Forelimb muscle (tissue), 1 donor: ENCODE data around the gene ANO10. TPM values are rescaled to one million over a fixed set of nuclear protein-coding genes. Genes with fewer than 3 reads are reported as not detected.

Source experiments
- DNase-seq: peaks from one replicate; pipeline ENCODE4 v3.0.0-alpha.2; 2013; ENCODE audit warnings: low read depth
- polyA plus RNA-seq: library from polyadenylated mRNA; unstranded; fragments of 120-200 nt; gene quantifications from one replicate; pipeline ENCODE4 v1.2.1, GENCODE V29; 2013; ENCODE audit not compliant: insufficient read length

The ANO10 gene
- polyA plus RNA-seq, 1 donor: 14.6 TPM

- no peak for DNase-seq
Observed at GRCh38 chr3:43348852-43349574, 272.8 kb downstream of the ANO10 start.

GRCh38 chr3:43348350-43348749 is 273.5 kb downstream of the ANO10 start:
- no peak for DNase-seq

- DNase-seq: no peak
Observed at GRCh38 chr3:43347774-43348173, 274.0 kb downstream of the ANO10 start.

GRCh38 chr3:43346978-43347749 is 274.6 kb downstream of the ANO10 start:
- DNase-seq: no peak

GRCh38 chr3:43345877-43346276 is 275.9 kb downstream of the ANO10 start:
- DNase-seq: no peak

- no peak for DNase-seq
Observed at GRCh38 chr3:43345246-43345645, 276.6 kb downstream of the ANO10 start.

- no peak for DNase-seq
Observed at GRCh38 chr3:43344520-43344919, 277.3 kb downstream of the ANO10 start.

GRCh38 chr3:43343815-43344214 is 278.0 kb downstream of the ANO10 start:
- DNase-seq: no peak

- DNase-seq: no peak
Observed at GRCh38 chr3:43343185-43343584, 278.6 kb downstream of the ANO10 start.

- no peak for DNase-seq
Observed at GRCh38 chr3:43341788-43342187, 280.0 kb downstream of the ANO10 start.

GRCh38 chr3:43340403-43340802 is 281.4 kb downstream of the ANO10 start:
- no peak for DNase-seq

- no peak for DNase-seq
Observed at GRCh38 chr3:43338295-43338694, 283.5 kb downstream of the ANO10 start.

- no peak for DNase-seq
Observed at GRCh38 chr3:43335799-43336198, 286.0 kb downstream of the ANO10 start.

GRCh38 chr3:43334976-43335375 is 286.8 kb downstream of the ANO10 start:
- DNase-seq: no peak

GRCh38 chr3:43331381-43331780 is 290.4 kb downstream of the ANO10 start:
- no peak for DNase-seq

- DNase-seq: no peak
Observed at GRCh38 chr3:43330981-43331380, 290.8 kb downstream of the ANO10 start.

- DNase-seq: no peak
Observed at GRCh38 chr3:43328653-43329052, 293.2 kb downstream of the ANO10 start.

- DNase-seq: no peak
Observed at GRCh38 chr3:43327582-43327979, 294.2 kb downstream of the ANO10 start.

- DNase-seq: peak; percentile 28
Observed at GRCh38 chr3:43326891-43327581, 294.8 kb downstream of the ANO10 start.

GRCh38 chr3:43323541-43323940 is 298.3 kb downstream of the ANO10 start:
- DNase-seq: no peak

- DNase-seq: no peak
Observed at GRCh38 chr3:43320288-43320687, 301.5 kb downstream of the ANO10 start.

- DNase-seq: no peak
Observed at GRCh38 chr3:43319794-43320193, 302.0 kb downstream of the ANO10 start.

GRCh38 chr3:43319376-43319775 is 302.4 kb downstream of the ANO10 start:
- DNase-seq: no peak
